ENCODE results near the gene RNF157. TPM values are rescaled to one million over a fixed set of nuclear protein-coding genes. Genes with fewer than 3 reads are reported as not detected.

Gene RNF157
- total RNA-seq, 1 donor from 2014 or later = 4.3 TPM

Other genes with a start within 250 kb of the RNF157 start
- gene CDK3, start 239.6 kb downstream of the RNF157 start, total RNA-seq = 10.7 TPM
- 84.2 TPM for gene EVPL, start 213.2 kb downstream of the RNF157 start, total RNA-seq
- gene SRP68, start 168.0 kb downstream of the RNF157 start, total RNA-seq = 88.0 TPM
- not detected for gene GALR2, start 165.7 kb downstream of the RNF157 start, total RNA-seq
- gene ZACN, start 161.3 kb downstream of the RNF157 start, total RNA-seq = not detected
- 206 TPM for gene EXOC7, start 136.7 kb downstream of the RNF157 start, total RNA-seq
- 2.5 TPM for gene FOXJ1, start 99.2 kb downstream of the RNF157 start, total RNA-seq
- 89.1 TPM for gene UBALD2, start 24.9 kb upstream of the RNF157 start, total RNA-seq
- 1.9 TPM for gene QRICH2, start 67.8 kb upstream of the RNF157 start, total RNA-seq
- gene PRPSAP1, start 113.4 kb upstream of the RNF157 start, total RNA-seq = 40.1 TPM
- 3.1 TPM for gene SPHK1, start 144.1 kb upstream of the RNF157 start, total RNA-seq
- gene UBE2O, start 212.7 kb upstream of the RNF157 start, total RNA-seq = 30.3 TPM
- gene AANAT, start 227.1 kb upstream of the RNF157 start, total RNA-seq = not detected